HCT116 (cell line): ENCODE results near the gene GATAD2A. TPM values are rescaled to one million over a fixed set of nuclear protein-coding genes. Genes with fewer than 3 reads are reported as not detected.

Source experiments
- ATAC-seq: fragments of 200-7000 bp; cut with Tn5 transposase; 2 replicates; pipeline ENCODE4 v1.9.1; 2020; ENCODE audit warnings: mild to moderate bottlenecking, moderate library complexity
- BruUV-seq: library from RNA; stranded (reverse); fragments of 400-500 nt; replicated peaks from 2 replicates; lab custom pipeline; 2021; lab: Mats Ljungman, UMichigan
- CTCF ChIA-PET: fragments of 300-600 bp; sonication (Branson Sonifier 250); formaldehyde crosslinking; loops from one replicate; lab custom pipeline; 2021; ENCODE audit warnings: antibody characterized with exemption; lab: Charles Lee
- POLR2A ChIA-PET: fragments of 300-600, 350-600 bp; sonication (Branson Sonifier 250); formaldehyde crosslinking; loops from one replicate; lab custom pipeline; 2021; ENCODE audit warnings: antibody characterized with exemption; lab: Charles Lee
- RAD21 ChIA-PET, 2 experiments: fragments of 300-600 bp; sonication (Branson Sonifier 250); formaldehyde crosslinking; loops; one replicate each; lab custom pipeline; 2023; ENCODE audit warnings: low total read pairs in 2 of 2; ENCODE audit not compliant: uncharacterized antibody in 2 of 2, unreplicated experiment in 2 of 2, low non-redundant PET in 1 of 2; lab: Charles Lee
- DNase-seq: peaks from one replicate; pipeline ENCODE4 v3.0.0-alpha.2; 2010; ENCODE audit warnings: low read depth, low spot score
- H2AFZ ChIP-seq: fragments of 200-600 bp; shearing (Covaris generic), sonication (generic); 2 replicates; pipeline ENCODE4 v1.6.1; 2017; ENCODE audit warnings: low read depth, mixed run types, mixed read lengths, antibody characterized with exemption, low read length; ENCODE audit not compliant: poor library complexity, severe bottlenecking
- H3K27ac ChIP-seq: 2 replicates; pipeline ENCODE4 v1.5.1; 2012; ENCODE audit warnings: low read depth, low read length
- H3K27me3 ChIP-seq: fragments of 200-600 bp; sonication (generic); 2 replicates; pipeline ENCODE4 v1.6.1; 2016; ENCODE audit warnings: mixed run types, low read length, mixed read lengths; ENCODE audit not compliant: insufficient read depth
- H3K36me3 ChIP-seq, 2 experiments: fragments of 200-500 bp in 1 of 2; fragments of 200-600 bp in 1 of 2; sonication (Bioruptor generic) in 1 of 2; sonication (generic) in 1 of 2; 2 replicates each; pipeline versions ENCODE4 v1.5.1 to v1.6.1; 2014 to 2016; ENCODE audit warnings: low read length in 2 of 2, inconsistent platforms in 1 of 2, mixed read lengths in 1 of 2, mixed run types in 1 of 2; ENCODE audit not compliant: insufficient read depth in 2 of 2, control insufficient read depth in 1 of 2
- H3K4me1 ChIP-seq, 2 experiments: fragments of 200-600 bp in 1 of 2; sonication (generic) in 1 of 2; 2 replicates each; pipeline versions ENCODE4 v1.5.1 to v1.6.1; 2012 to 2017; ENCODE audit warnings: low read length in 2 of 2, inconsistent platforms in 1 of 2, mild to moderate bottlenecking in 1 of 2, mixed read lengths in 1 of 2, mixed run types in 1 of 2, moderate library complexity in 1 of 2; ENCODE audit not compliant: insufficient read depth in 2 of 2, control insufficient read depth in 1 of 2
- H3K4me2 ChIP-seq: fragments of 200-600 bp; sonication (generic); 2 replicates; pipeline ENCODE4 v1.6.1; 2017; ENCODE audit warnings: mixed run types, low read length, mixed read lengths
- H3K4me3 ChIP-seq, 2 experiments: fragments of 200-600 bp in 1 of 2; sonication (generic) in 1 of 2; replicated peaks in 1 of 2; 2 replicates each; pipeline ENCODE4 v1.5.1; 2011 to 2016; ENCODE audit warnings: low read length in 2 of 2, control low read depth in 1 of 2, low read depth in 1 of 2, mild to moderate bottlenecking in 1 of 2, mixed read lengths in 1 of 2, mixed run types in 1 of 2
- H3K79me2 ChIP-seq: fragments of 200-600 bp; sonication (generic); 2 replicates; pipeline ENCODE4 v1.6.1; 2017; ENCODE audit warnings: mild to moderate bottlenecking, mixed run types, low read length, moderate library complexity, mixed read lengths; ENCODE audit not compliant: insufficient read depth
- H3K9ac ChIP-seq: fragments of 200-600 bp; sonication (generic); 2 replicates; pipeline ENCODE4 v1.6.1; 2016; ENCODE audit warnings: low read length, mixed read lengths
- H3K9me2 ChIP-seq: fragments of 200-600 bp; sonication (generic), shearing (Covaris generic); 2 replicates; pipeline ENCODE4 v1.6.1; 2017; ENCODE audit warnings: mixed run types, mild to moderate bottlenecking, moderate library complexity; ENCODE audit not compliant: insufficient read depth
- H3K9me3 ChIP-seq, 2 experiments: fragments of 200-500 bp in 1 of 2; fragments of 200-600 bp in 1 of 2; sonication (Bioruptor generic) in 1 of 2; sonication (generic) in 1 of 2; 2 replicates each; pipeline ENCODE4 v1.6.1; 2014 to 2017; ENCODE audit warnings: low read length in 2 of 2, mixed read lengths in 2 of 2, inconsistent platforms in 1 of 2, low read depth in 1 of 2, mild to moderate bottlenecking in 1 of 2, mixed run types in 1 of 2, moderate library complexity in 1 of 2; ENCODE audit not compliant: control insufficient read depth in 1 of 2, insufficient read depth in 1 of 2
- H4K20me1 ChIP-seq: fragments of 200-600 bp; sonication (generic), shearing (Covaris generic); 2 replicates; pipeline ENCODE4 v1.6.1; 2017; ENCODE audit warnings: mixed run types, mild to moderate bottlenecking, moderate library complexity; ENCODE audit not compliant: insufficient read depth
- EZH2 ChIP-seq: fragments of 200-600 bp; sonication (generic); IDR thresholded peaks from 2 replicates; pipeline ENCODE4 v1.6.1; 2017; ENCODE audit warnings: antibody characterized with exemption, mixed run types
- ZNF274 ChIP-seq: fragments of 200-500 bp; sonication (Bioruptor generic); IDR thresholded peaks from 2 replicates; pipeline ENCODE4 v1.6.1; 2014; ENCODE audit warnings: mild to moderate bottlenecking, low read depth, low read length, inconsistent platforms
- intact Hi-C: fragments of 100-400 bp; cut with micrococcal nuclease; formaldehyde crosslinking; loops from 2 replicates; pipeline ENCODE4 v1.10.0; 2022
- total RNA-seq: library from RNA; stranded (reverse); gene quantifications from one replicate; pipeline ENCODE4 v1.2.1, GENCODE V29; 2021; ENCODE audit not compliant: unreplicated experiment
- TF ChIP-seq, protein P1 (sequence below): IDR thresholded peaks from 2 replicates; pipeline ENCODE4 v1.6.1; 2011; ENCODE audit warnings: mild to moderate bottlenecking, low read length, moderate library complexity; ENCODE audit not compliant: insufficient replicate concordance; ENCODE audit errors: extremely low read depth

Gene GATAD2A
- total RNA-seq, 1 experiment from 2014 or later, result 130 TPM

DNA sequence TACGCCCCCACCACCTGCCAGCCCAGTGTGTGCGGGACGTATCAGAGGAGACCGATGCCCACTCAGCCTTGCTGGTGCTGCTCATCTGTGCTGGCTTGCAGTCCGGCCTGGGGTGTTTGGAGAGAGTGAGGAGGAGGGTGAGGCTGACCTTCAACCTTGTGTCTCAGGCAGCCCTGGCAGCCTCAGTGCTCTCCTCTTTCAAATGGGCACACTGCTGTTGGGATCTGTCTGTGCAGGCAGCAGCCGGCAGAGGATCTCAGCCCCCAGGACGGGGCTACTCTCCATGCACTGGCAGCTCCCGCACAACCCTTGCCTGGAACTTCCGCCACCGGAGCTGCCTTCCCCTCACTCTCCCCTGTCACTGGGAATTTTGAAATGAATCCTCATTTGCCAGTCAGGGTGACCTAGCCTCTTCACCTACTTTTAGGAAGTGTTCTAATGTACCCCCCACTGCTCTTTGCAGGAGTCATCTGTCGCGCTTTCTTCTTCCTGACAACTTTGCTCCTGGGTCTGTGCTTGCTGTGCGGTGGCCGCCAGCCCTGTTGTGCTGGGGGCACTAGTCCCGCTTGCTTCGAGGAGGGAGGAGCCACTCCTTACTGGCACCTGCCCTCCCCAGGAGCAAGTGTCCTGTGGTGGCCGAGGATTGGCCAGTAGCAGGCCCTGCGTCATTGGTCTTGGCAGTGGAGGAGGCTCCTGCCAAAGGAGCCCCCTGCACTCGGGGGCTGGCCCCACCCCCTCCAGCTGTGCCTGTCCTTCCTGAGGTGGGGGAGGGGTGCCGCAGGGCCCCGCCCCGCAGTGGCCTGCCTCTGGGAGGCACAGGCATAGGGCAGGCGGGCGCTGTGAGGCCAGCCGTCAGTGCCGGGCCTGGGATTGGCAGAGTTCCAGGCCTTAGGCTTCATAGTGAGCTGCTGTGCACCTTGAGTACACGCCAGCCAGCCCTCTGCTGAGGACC lies 56.5 kb downstream of the GATAD2A start:
- Histone ChIP-seq H3K27ac (no peak overlapping the region), H3K36me3 (peaks cover 12 to 28% of the 10 kb centered on the region in 2 experiments), H3K27me3 (no peaks in the 10 kb centered on the region), H2AFZ (no peak overlapping the region), H3K4me2 (no peak overlapping the region), H3K4me3 (no peak overlapping the region), H4K20me1 (peaks cover 6% of the 10 kb centered on the region; the same call in 1 of the 2 replicates), H3K79me2 (peaks cover 99% of the 10 kb centered on the region), H3K9me2 (no peaks in the 10 kb centered on the region), H3K9ac (no peak overlapping the region), H3K9me3 (peaks cover 0 to 3% of the 10 kb centered on the region in 2 experiments; a peak in 2 of 4 replicates), H3K4me1 (peaks cover 0 to 17% of the 10 kb centered on the region in 2 experiments; a peak in 2 of 4 replicates)
- TF ChIP-seq EZH2 (no peak), ZNF274 (no peak)
- TF ChIP-seq, protein P1, sequence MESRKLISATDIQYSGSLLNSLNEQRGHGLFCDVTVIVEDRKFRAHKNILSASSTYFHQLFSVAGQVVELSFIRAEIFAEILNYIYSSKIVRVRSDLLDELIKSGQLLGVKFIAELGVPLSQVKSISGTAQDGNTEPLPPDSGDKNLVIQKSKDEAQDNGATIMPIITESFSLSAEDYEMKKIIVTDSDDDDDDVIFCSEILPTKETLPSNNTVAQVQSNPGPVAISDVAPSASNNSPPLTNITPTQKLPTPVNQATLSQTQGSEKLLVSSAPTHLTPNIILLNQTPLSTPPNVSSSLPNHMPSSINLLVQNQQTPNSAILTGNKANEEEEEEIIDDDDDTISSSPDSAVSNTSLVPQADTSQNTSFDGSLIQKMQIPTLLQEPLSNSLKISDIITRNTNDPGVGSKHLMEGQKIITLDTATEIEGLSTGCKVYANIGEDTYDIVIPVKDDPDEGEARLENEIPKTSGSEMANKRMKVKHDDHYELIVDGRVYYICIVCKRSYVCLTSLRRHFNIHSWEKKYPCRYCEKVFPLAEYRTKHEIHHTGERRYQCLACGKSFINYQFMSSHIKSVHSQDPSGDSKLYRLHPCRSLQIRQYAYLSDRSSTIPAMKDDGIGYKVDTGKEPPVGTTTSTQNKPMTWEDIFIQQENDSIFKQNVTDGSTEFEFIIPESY, result no peak
- CTCF ChIA-PET, result interaction anchor here (0.6 kb wide), 1 partner anchor 310 kb away, joined by 5 read pairs; no protein-coding TSS in a partner anchor
- RAD21 ChIA-PET, result no interaction called here
- ATAC-seq (no peak), DNase-seq (no peak)
- BruUV-seq, result no TSS peak
- intact Hi-C loops, result no loop called here
- POLR2A ChIA-PET, result no interaction called here
